GM19467 (cell line): Measurements from ENCODE around the gene IL4R.
"Not testable (repeated sequence)": the region's sequence is repeated elsewhere in the genome, so short reads cannot be mapped to it uniquely, and the experiment has no call there.

ENCODE experiments used
- ATAC-seq: cut with Tn5 transposase; IDR thresholded peaks from one replicate; pipeline ENCODE4 v1.9.1; 2021; ENCODE audit warnings: mild to moderate bottlenecking, moderate library complexity; ENCODE audit not compliant: unreplicated experiment

The IL4R gene

DNA sequence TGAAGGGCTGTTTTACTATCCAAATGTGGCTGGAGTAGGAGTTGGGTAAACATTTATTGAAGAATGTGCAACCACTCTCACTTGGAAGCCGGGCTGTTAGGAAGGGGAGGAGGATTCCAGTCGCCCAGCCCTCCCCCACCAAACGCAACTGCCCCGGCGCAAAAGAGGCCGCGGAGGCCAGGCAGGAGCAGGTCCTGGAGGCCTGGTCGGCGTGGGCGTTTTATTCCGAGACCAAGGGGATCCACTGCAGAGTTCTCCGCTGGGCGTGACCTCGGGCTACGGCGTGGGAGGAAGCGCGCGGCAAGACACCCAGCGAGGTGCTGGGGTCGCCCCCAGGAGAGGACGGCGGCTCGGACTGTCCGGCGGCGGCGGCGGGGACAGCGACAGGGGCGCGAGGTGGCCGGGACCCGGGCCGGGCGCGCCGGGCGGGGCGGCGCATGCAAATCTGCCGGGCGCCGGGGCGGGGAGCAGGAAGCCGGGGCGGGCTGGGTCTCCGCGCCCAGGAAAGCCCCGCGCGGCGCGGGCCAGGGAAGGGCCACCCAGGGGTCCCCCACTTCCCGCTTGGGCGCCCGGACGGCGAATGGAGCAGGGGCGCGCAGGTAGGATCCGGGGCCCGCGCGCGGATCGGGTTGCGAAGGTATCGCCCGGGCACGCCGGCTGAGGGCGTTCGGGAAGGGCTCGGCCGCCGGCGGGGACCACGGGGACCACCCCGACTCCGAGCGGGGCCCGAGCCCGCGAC is at the start of gene IL4R:
Gene IL4R (plus strand): TSS at position 553 of the 739 bp plus-strand sequence. CDS start 26,230 bp downstream, outside the sequence.
- ATAC-seq = peak; percentile 46

- ATAC-seq = no peak
Measured at GRCh38 chr16:27264151-27264550, 49.6 kb upstream of the IL4R start.

DNA sequence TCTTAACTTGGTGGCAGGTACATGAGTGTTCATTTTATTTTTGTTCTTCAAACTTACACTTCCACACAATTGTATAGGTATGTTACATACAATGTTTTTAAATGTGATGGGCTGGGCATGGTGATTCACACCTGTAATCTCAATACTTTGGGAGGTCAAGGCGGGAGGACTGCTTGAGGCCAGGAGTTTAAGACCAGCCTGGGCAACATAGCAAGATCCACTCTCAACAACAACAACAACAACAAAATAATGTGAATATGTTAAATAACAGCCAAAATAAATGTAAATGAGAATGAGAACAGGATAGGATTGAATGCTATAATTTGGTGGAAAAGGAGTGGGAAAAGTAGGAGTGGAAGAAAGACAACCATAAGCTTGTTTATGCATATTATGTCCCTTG is 47.8 kb upstream of the IL4R start:
- ATAC-seq = no peak

DNA sequence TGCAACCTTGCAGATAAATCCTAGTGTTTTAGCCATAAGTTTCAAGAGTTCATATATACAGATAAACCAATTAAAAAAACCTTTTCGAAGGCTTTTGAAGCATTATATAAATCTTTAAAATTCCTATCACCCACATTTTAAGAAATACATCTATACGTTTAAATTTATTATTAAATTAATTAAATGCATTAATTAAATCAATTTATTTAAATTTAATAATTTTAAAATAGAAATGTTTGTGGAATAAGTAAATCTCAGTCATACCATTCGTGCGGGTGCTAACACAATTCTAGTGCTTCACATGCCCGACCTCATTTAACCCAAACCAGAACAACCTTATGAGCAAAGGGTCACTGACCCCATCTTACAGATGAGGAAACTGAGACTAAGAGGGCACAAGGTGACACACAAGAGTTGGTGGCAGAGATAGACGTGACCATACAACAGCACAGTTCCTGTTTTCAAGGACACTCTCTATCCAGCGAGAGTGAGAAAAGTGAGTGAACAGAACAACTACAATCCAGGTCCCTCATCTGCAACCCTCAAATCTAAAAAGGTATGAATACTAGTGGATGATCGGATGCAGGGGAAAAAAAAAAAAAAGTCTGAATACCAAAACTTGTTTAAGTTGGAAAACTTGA is 46.6 kb upstream of the IL4R start:
- no peak for ATAC-seq

DNA sequence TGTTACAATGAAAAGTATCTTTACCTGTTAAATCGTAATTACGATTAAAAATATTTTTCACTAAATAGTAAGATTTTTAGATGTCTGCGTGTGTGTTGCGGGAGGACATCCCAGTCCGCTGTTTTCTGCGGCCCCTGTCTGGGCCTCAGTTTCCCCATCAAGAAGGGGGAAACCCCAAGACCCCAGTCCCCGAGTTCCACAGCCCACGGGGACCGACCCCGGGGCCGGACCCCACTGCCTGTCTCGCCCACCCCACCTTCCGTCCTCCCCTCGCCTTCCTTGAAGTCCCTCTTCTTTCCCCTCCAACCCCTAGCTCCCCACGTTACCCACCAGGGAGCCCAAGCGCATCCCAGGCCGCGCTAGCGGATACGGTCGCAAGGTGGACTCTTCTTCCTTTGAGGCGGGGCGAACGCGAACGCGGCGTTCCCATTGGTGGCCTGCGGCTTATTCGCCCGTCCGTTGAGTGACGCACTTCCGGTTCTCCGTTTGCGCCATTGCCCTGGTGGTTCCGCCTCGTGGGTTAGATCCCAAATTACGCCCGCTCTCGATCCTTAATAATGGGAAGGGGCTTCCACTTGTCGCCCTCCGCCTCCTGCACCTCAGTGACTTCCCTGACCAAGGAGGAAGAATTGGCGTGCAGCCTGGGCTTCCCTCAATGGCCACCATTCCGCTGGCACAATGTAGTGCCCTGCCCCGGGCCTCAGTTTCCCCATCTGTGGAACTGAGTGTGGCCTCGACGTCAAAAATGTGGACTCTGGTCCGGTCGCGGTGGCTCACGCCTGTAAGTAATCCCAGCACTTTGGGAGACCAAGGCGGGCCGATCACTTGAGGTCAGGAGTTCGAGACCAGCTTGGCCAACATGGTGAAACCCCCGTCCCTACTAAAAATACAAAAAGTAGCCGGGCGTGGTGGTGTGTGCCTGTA is 45.1 kb upstream of the IL4R start, which contains the start of gene NSMCE1:
Gene NSMCE1 (minus strand): TSS at position 397 of the 924 bp plus-strand sequence. CDS start 11,202 bp downstream, outside the sequence.
- ATAC-seq = peak; percentile 95

GRCh38 chr16:27269300-27270150 is 44.2 kb upstream of the IL4R start:
- ATAC-seq = no peak

- no peak for ATAC-seq
Measured at GRCh38 chr16:27270349-27270748, 43.4 kb upstream of the IL4R start.

- ATAC-seq = no peak
Measured at GRCh38 chr16:27272076-27272475, 41.7 kb upstream of the IL4R start.

- not testable (repeated sequence) for ATAC-seq
Measured at GRCh38 chr16:27272697-27273096, 41.1 kb upstream of the IL4R start.

DNA sequence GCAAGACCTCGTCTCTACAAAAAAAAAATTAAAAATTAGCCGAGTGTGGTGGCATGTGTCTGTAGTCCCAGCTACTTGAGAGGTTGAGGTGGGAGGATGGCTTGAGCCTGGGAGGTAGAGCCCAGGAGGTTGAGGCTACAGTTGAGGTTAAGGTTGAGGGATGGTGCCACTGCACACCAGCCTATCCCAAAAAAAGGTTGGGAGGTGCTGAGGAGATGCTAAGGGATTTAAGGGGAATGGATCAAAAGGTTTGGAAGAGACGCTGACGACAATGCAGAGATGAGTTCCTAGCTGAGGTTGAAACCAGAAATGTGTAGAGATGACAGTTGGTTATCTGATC is 40.5 kb upstream of the IL4R start:
- no peak for ATAC-seq

DNA sequence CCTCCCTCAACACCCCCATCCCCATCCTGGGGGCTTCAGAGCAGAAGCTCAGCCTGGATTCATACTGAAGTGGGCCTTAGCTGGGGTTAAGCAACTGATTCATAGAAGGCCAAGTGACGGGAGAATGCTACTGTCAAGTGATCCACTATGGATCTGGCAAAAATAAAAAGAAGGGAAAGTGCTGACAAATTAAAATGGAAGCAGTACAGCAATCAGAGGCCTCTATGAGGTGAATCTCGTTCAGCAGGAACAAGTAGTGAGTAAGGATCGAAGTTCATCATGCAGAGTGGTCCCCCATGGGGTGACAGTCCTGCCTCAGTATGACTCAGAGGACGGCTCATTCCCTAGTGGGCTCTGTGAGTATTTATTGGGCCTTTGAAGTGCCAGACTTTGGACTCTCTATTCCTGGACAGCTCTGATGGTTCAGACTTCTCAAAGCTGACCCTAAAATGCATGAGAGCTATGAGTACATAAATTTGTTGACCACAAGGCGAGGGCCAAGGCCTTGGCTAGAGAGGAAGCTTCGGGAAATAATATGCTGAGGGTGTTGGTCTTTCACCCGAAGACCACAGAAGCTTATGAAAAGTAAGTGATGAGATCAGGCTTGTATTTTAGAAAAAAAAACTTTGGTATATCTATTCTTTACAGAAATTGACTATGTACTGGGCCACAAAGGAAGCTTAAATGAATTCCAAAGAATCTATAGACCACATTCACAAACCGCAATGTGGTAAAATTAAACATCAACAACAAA is 39.9 kb upstream of the IL4R start:
- ATAC-seq = no peak

- not testable (repeated sequence) for ATAC-seq
Measured at GRCh38 chr16:27274424-27274874, 39.3 kb upstream of the IL4R start.

GRCh38 chr16:27275394-27275793 is 38.4 kb upstream of the IL4R start:
- ATAC-seq = no peak

DNA sequence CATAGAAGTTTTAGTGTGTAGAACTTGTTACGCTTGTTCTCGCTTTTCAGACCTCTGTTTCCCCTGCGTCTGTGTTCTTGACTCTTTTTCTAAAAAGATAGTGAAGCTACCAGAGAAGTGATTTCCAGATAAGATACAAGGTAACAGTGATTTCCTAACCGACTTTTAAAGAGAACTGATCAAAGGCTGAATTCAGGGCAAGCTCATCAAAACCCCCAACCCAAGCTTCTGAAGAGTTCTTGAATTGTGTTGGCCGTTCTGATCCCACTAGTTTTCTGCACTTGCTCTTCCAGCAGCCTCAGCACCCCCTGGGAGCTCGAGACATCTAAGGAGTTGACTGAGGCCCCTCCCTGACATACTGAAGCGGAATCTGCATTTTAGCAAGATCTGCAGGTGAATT is 32.5 kb upstream of the IL4R start:
- no peak for ATAC-seq

DNA sequence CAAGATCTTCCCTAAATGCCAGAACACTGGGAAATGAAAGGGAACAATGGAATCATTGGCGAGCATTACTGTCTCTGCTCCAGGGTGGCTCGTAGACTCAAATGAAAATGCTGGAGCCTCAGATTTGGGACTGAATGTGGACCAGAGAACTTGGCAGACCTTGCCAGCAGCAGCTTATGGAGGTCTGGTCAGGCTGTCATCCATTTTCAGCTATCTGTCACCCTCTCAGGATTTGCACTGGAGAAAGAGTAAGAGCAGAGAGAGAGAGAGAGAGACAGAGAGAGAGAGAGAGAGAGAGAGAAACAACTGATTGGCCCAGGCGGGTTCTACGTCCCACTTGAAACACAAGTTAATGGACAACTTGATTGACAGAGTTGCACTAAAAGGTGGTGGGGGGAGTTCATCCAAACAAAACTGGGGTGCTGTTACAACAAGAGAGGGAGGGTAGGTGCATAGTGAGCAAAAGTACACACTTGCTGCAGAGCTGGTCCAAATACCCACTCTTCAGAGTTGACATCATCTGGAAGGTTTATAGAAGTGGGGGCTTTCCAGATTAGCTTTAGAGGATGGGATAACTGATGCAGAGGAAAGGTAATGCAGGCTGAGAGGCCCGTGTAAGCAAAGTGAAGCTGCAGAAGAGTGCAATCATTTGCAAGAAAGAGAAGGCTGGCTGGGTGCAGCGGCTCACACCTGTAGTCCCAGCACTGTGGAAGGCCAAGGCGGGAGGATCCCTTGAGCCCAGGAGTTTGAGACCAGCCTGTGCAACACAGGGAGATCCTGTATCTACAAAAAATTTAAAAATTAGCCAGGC is 28.7 kb upstream of the IL4R start:
- ATAC-seq = no peak

DNA sequence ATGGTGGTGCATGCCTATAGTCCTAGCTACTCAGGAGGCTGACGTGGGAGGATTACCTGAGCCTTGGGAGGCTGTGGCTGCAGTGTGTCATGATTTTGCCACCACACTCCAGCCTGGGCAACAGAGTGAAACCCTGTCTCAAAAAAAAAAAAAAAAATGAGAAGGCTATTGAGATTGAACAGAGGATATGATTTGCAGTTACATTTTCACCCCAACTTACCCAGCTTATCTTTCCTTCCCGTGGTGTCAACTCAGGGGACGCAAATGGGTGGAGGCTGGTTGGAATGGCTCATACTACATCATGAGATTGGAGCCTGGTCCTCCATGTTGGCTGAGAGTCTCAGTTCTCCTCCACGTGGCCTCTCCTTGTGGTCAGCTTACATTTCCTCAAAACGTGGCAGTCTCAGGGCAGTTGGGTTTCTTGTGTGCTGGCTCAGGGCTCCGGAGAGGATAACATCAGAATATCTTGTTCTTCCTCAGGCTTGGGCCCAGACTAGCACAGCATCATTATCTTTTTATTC is 28.0 kb upstream of the IL4R start:
- no peak for ATAC-seq

DNA sequence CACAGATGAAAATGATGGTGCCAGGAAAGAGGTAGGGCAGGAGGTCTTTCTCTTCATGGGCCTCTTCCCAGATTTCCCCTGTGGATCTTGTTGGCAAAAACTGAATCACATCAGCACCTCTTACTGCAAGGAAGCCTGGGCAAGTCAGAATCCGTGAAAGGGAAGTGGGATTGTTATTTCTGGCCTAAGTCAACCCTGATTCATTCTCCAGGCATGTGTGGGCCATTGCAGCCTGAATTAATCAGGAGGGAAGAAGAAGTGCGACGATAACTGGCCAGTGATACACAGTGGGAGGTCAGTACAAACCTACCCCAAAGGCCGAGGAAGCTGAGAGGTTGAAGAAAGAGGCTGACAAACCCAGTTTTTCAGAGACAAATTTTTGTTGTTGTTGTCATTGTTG is 27.3 kb upstream of the IL4R start:
- ATAC-seq = no peak

DNA sequence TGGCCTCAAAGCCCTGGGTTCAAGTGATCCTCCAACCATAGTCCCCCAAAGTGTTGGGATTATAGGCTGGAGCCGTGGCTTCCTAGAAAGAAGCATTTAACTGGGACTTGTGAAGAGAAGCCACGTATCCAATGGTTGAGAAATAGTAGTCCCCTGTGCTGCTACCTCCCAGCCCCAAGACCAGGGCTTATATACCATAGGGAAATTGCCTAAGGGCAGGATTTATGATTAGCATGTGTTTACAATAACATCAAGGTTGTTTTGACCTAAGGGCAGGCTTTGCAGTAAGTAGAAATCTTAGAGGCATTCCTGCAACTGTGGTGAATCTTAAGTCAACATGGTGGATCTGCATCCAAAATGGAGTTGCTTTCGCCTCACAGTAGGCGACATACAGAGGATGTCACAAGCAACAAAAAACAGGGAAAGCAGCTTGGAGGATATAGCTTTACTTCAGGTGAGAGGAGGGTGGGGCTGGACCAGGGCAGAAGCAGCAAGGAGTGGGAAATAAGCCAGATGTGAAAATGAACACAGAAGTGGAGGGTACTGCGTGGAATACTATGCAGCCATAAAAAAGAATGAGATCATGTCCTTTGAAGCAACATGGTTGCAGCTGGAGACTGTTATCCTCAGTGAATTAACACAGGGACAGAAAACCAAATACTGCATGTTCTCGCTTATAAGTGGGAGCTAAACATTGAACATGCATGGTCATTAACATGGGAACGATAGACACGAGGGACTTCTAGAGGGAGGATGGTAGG is 26.5 kb upstream of the IL4R start:
- no peak for ATAC-seq
